Measurements from ENCODE around the gene TMEM63B.

TMEM63B gene

DNA sequence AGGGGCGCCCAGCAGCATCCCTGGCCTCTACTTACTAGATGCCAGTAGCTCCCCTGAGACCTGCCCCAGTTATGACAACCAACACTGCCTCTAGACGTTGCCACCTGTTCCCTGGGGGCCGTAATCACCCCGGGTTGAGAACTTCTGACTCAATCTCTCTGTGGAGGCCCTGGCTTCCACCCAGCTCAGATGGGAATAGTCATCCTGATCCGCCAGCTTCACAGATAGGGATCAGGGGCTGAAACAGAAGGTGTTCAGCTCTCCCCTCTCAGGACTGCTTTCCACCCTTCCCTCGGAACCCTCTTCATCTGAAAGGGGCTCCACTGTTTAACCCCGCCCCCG is 34.6 kb downstream of the TMEM63B start:
- Histone ChIP-seq H3K36me3 (ENCODE audit: control insufficient read depth in 2 of 2, insufficient read depth in 2 of 2, low read length in 2 of 2) (no peaks in the 10 kb centered on the region), H3K4me3 (ENCODE audit: low read length in 2 of 2) (no peak overlapping the region), H3K4me1 (ENCODE audit: control insufficient read depth, insufficient read depth, low read length) (no peaks in the 10 kb centered on the region), H3K27ac (ENCODE audit: low read length) (no peak overlapping the region), H3K27me3 (ENCODE audit: control insufficient read depth in 1 of 2, insufficient read depth in 2 of 2, low read length in 2 of 2) (peaks cover 8% of the 10 kb centered on the region in 2 donors), H3K9me3 (ENCODE audit: control insufficient read depth in 2 of 2, low read length in 2 of 2) (no peaks in the 10 kb centered on the region), H3K9ac (ENCODE audit: low read length in 2 of 2) (no peak overlapping the region)

DNA sequence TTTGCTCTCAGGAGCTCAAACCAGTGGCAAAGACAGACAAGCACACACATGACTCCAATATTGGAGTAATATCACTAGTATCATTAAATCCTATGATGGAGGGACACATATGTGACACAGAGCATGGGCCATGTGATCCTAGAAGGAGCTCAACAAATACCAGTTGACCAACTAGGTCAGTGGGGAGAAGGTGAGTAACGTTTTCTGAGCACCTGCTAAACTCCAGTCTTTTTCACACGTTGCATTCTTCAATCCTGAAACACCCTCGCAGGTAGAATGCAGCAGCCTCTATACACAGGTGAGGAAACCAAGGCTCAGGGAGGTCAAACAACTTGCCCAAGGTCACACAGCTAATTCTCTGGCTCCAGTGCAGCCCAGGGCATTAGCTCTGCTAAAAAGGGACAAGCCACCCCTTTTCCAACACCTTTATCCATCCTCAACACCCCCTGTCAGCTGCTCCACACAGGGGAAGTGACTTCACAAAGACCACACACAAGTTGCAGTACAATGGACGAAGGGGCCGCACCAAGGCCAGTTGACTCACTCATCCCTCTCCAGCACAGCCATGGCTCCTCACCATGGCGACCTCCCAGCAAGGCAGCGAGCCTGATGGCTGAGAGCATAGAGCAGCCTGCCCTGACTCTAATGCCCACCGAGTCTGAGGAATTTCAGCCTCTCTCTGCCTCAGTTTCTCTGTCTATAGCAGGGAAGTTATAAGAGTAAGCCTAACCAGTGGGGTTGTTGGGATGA is 35.7 kb downstream of the TMEM63B start:
- Histone ChIP-seq H3K4me1 (ENCODE audit: control insufficient read depth, insufficient read depth, low read length) (no peaks in the 10 kb centered on the region), H3K27me3 (ENCODE audit: control insufficient read depth in 1 of 2, insufficient read depth in 2 of 2, low read length in 2 of 2) (peaks cover 8% of the 10 kb centered on the region in 2 donors), H3K27ac (ENCODE audit: low read length) (no peak overlapping the region), H3K36me3 (ENCODE audit: control insufficient read depth in 2 of 2, insufficient read depth in 2 of 2, low read length in 2 of 2) (no peaks in the 10 kb centered on the region), H3K4me3 (ENCODE audit: low read length in 2 of 2) (no peak overlapping the region), H3K9ac (ENCODE audit: low read length in 2 of 2) (no peak overlapping the region), H3K9me3 (ENCODE audit: control insufficient read depth in 2 of 2, low read length in 2 of 2) (no peaks in the 10 kb centered on the region)

GRCh38 chr6:44166116-44166515 is 38.8 kb downstream of the TMEM63B start:
- H3K9me3 ChIP-seq (ENCODE audit: control insufficient read depth in 2 of 2, low read length in 2 of 2), result no peaks in the 10 kb centered on the region
- no peak overlapping the region for H3K9ac ChIP-seq (ENCODE audit: low read length in 2 of 2)
- no peaks in the 10 kb centered on the region for H3K36me3 ChIP-seq (ENCODE audit: control insufficient read depth in 2 of 2, insufficient read depth in 2 of 2, low read length in 2 of 2)
- no peak overlapping the region for H3K27ac ChIP-seq (ENCODE audit: low read length)
- peaks cover 8% of the 10 kb centered on the region in 2 donors for H3K27me3 ChIP-seq (ENCODE audit: control insufficient read depth in 1 of 2, insufficient read depth in 2 of 2, low read length in 2 of 2)
- no peaks in the 10 kb centered on the region for H3K4me1 ChIP-seq (ENCODE audit: control insufficient read depth, insufficient read depth, low read length)
- H3K4me3 ChIP-seq (ENCODE audit: low read length in 2 of 2), result no peak overlapping the region

GRCh38 chr6:44166591-44167184 is 39.3 kb downstream of the TMEM63B start:
- Histone ChIP-seq H3K4me3 (ENCODE audit: low read length in 2 of 2) (no peak overlapping the region), H3K27me3 (ENCODE audit: control insufficient read depth in 1 of 2, insufficient read depth in 2 of 2, low read length in 2 of 2) (peaks cover 8% of the 10 kb centered on the region in 2 donors), H3K36me3 (ENCODE audit: control insufficient read depth in 2 of 2, insufficient read depth in 2 of 2, low read length in 2 of 2) (no peaks in the 10 kb centered on the region), H3K9ac (ENCODE audit: low read length in 2 of 2) (no peak overlapping the region), H3K9me3 (ENCODE audit: control insufficient read depth in 2 of 2, low read length in 2 of 2) (no peaks in the 10 kb centered on the region), H3K4me1 (ENCODE audit: control insufficient read depth, insufficient read depth, low read length) (no peaks in the 10 kb centered on the region), H3K27ac (ENCODE audit: low read length) (no peak overlapping the region)

- Histone ChIP-seq H3K4me3 (ENCODE audit: low read length in 2 of 2) (no peak overlapping the region), H3K4me1 (ENCODE audit: control insufficient read depth, insufficient read depth, low read length) (peaks cover 1% of the 10 kb centered on the region)
These were observed 40.2 kb downstream of the TMEM63B start for GRCh38 chr6:44167567-44167966.

GRCh38 chr6:44169154-44169553 is 41.8 kb downstream of the TMEM63B start:
- H3K9me3 ChIP-seq (ENCODE audit: control insufficient read depth in 2 of 2, low read length in 2 of 2), result no peaks in the 10 kb centered on the region
- peaks cover 8% of the 10 kb centered on the region for H3K4me1 ChIP-seq (ENCODE audit: control insufficient read depth, insufficient read depth, low read length)
- H3K4me3 ChIP-seq (ENCODE audit: low read length in 2 of 2), result no peak overlapping the region
- no peak overlapping the region for H3K9ac ChIP-seq (ENCODE audit: low read length in 2 of 2)
- no peaks in the 10 kb centered on the region for H3K36me3 ChIP-seq (ENCODE audit: control insufficient read depth in 2 of 2, insufficient read depth in 2 of 2, low read length in 2 of 2)
- no peak overlapping the region for H3K27ac ChIP-seq (ENCODE audit: low read length)
- no peaks in the 10 kb centered on the region for H3K27me3 ChIP-seq (ENCODE audit: control insufficient read depth in 1 of 2, insufficient read depth in 2 of 2, low read length in 2 of 2)

More at GRCh38 chr6:44167567-44167966, 40.2 kb downstream of the TMEM63B start:
- no peaks in the 10 kb centered on the region for H3K9me3 ChIP-seq (ENCODE audit: control insufficient read depth in 2 of 2, low read length in 2 of 2)
- H3K27me3 ChIP-seq (ENCODE audit: control insufficient read depth in 1 of 2, insufficient read depth in 2 of 2, low read length in 2 of 2), result peaks cover 7 to 8% of the 10 kb centered on the region in 2 donors
- H3K36me3 ChIP-seq (ENCODE audit: control insufficient read depth in 2 of 2, insufficient read depth in 2 of 2, low read length in 2 of 2), result no peaks in the 10 kb centered on the region
- H3K27ac ChIP-seq (ENCODE audit: low read length), result no peak overlapping the region
- H3K9ac ChIP-seq (ENCODE audit: low read length in 2 of 2), result no peak overlapping the region

- no peaks in the 10 kb centered on the region for H3K36me3 ChIP-seq (ENCODE audit: control insufficient read depth in 2 of 2, insufficient read depth in 2 of 2, low read length in 2 of 2)
- H3K27ac ChIP-seq (ENCODE audit: low read length), result no peak overlapping the region
- H3K9me3 ChIP-seq (ENCODE audit: control insufficient read depth in 2 of 2, low read length in 2 of 2), result no peaks in the 10 kb centered on the region
- no peak overlapping the region for H3K4me3 ChIP-seq (ENCODE audit: low read length in 2 of 2)
- no peak overlapping the region for H3K9ac ChIP-seq (ENCODE audit: low read length in 2 of 2)
- H3K4me1 ChIP-seq (ENCODE audit: control insufficient read depth, insufficient read depth, low read length), result peaks cover 8% of the 10 kb centered on the region
- no peaks in the 10 kb centered on the region for H3K27me3 ChIP-seq (ENCODE audit: control insufficient read depth in 1 of 2, insufficient read depth in 2 of 2, low read length in 2 of 2)
These were observed 42.7 kb downstream of the TMEM63B start for GRCh38 chr6:44169886-44170570.

DNA sequence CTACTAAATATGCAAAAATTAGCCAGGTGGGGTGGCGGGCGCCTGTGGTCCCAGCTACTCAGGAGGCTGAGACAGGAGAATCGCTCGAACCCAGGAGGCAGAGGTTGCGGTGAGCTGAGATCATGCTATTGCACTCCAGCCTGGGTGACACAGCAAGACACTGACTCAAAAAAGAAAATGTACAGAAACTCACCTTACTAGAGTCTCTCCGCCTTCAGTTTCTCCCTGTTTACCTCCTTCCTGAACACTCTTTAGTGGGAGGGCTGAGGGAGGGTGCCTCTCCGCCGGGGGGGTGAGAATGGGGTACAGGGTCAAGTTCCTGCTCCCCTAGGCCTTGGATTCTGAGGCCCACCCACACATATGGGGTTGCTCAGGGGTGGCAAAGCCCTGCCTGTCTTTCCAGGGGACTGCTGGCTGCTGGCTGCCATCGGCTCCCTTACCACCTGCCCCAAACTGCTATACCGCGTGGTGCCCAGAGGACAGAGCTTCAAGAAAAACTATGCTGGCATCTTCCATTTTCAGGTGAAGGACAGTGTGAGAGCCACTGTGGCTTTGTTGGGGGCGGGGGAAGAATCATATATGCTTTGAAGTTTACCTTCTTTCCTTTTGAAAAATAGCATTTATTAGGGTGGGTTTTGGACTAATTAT is 44.7 kb downstream of the TMEM63B start:
- Histone ChIP-seq H3K36me3 (ENCODE audit: control insufficient read depth in 2 of 2, insufficient read depth in 2 of 2, low read length in 2 of 2) (no peaks in the 10 kb centered on the region), H3K9ac (ENCODE audit: low read length in 2 of 2) (no peak overlapping the region), H3K27ac (ENCODE audit: low read length) (no peak overlapping the region), H3K4me1 (ENCODE audit: control insufficient read depth, insufficient read depth, low read length) (peaks cover 8% of the 10 kb centered on the region), H3K9me3 (ENCODE audit: control insufficient read depth in 2 of 2, low read length in 2 of 2) (no peaks in the 10 kb centered on the region), H3K4me3 (ENCODE audit: low read length in 2 of 2) (no peak overlapping the region), H3K27me3 (ENCODE audit: control insufficient read depth in 1 of 2, insufficient read depth in 2 of 2, low read length in 2 of 2) (no peaks in the 10 kb centered on the region)

DNA sequence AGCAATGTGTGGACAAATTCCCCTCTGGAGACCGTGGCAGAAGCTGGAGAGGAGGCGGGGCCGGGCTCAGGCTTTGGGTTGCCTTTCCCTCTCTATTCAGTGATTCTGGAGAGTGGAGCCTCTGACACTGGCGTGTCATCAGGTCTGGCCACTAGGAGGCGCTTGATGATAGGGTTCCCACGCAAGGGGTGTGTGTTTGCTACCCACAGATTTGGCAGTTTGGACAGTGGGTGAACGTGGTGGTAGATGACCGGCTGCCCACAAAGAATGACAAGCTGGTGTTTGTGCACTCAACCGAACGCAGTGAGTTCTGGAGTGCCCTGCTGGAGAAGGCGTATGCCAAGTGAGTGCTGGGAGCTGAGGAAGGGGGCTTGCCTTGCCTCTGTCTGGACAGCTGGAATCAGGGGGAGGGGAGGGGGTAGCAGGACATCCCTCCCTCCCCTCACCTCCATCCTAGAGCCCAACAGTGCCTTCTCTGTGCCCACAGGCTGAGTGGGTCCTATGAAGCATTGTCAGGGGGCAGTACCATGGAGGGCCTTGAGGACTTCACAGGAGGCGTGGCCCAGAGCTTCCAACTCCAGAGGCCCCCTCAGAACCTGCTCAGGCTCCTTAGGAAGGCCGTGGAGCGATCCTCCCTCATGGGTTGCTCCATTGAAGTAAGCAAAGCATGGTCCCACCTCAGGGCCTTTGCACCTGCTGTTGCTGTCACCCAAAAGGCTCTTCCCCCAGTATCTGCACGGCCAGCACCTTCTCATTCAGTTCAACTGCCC is 45.6 kb downstream of the TMEM63B start:
- H3K27ac ChIP-seq (ENCODE audit: low read length), result no peak overlapping the region
- no peaks in the 10 kb centered on the region for H3K9me3 ChIP-seq (ENCODE audit: control insufficient read depth in 2 of 2, low read length in 2 of 2)
- peaks cover 8% of the 10 kb centered on the region for H3K4me1 ChIP-seq (ENCODE audit: control insufficient read depth, insufficient read depth, low read length)
- H3K9ac ChIP-seq (ENCODE audit: low read length in 2 of 2), result no peak overlapping the region
- peak overlapping the region in 1 of 2 donors; percentile 58 for H3K4me3 ChIP-seq (ENCODE audit: low read length in 2 of 2)
- H3K27me3 ChIP-seq (ENCODE audit: control insufficient read depth in 1 of 2, insufficient read depth in 2 of 2, low read length in 2 of 2), result no peaks in the 10 kb centered on the region
- no peaks in the 10 kb centered on the region for H3K36me3 ChIP-seq (ENCODE audit: control insufficient read depth in 2 of 2, insufficient read depth in 2 of 2, low read length in 2 of 2)

DNA sequence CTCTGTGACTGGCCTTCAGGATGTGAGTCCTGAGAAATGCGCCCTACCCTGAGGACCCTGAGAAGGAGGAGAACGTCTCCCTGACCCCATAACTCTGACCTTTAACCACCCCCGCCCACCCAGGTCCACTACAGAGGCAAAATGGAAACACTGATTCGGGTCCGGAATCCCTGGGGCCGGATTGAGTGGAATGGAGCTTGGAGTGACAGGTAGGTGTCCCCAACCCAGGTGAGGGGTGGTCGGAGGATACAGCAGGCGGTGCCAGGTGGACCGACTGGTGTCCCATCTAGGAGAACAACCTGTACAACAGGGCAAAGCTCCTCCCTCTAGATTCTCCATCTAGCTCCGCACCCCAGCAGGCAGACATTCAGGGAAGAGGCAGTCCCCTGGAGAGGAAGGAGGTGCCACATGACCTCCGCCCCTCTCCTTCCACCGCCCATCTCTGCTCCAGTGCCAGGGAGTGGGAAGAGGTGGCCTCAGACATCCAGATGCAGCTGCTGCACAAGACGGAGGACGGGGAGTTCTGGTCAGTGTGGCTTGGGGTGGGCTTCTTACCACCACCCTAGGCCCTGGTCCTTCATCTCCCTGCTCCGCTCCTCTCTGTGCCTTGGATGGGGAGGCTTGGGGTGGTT is 48.9 kb downstream of the TMEM63B start:
- Histone ChIP-seq H3K27me3 (ENCODE audit: control insufficient read depth in 1 of 2, insufficient read depth in 2 of 2, low read length in 2 of 2) (no peaks in the 10 kb centered on the region), H3K4me3 (ENCODE audit: low read length in 2 of 2) (no peak overlapping the region), H3K9me3 (ENCODE audit: control insufficient read depth in 2 of 2, low read length in 2 of 2) (no peaks in the 10 kb centered on the region), H3K27ac (ENCODE audit: low read length) (no peak overlapping the region), H3K9ac (ENCODE audit: low read length in 2 of 2) (no peak overlapping the region), H3K36me3 (ENCODE audit: control insufficient read depth in 2 of 2, insufficient read depth in 2 of 2, low read length in 2 of 2) (no peaks in the 10 kb centered on the region), H3K4me1 (ENCODE audit: control insufficient read depth, insufficient read depth, low read length) (peaks cover 8% of the 10 kb centered on the region)

Measured in stomach smooth muscle (tissue), 2 donors.